NCI-H2107 (cell line): Measurements from ENCODE around the gene PLCG1.

ENCODE experiments used
- DNase-seq: peaks from one replicate; lab custom pipeline; 2025; lab: John Stamatoyannopoulos, UW

Gene PLCG1

GRCh38 chr20:41214666-41215065 is 77.3 kb downstream of the PLCG1 start:
- no peak for DNase-seq

- no peak for DNase-seq
These were observed 80.1 kb downstream of the PLCG1 start for GRCh38 chr20:41217422-41217821.

GRCh38 chr20:41218466-41218865 is 81.1 kb downstream of the PLCG1 start:
- DNase-seq: no peak

- no peak for DNase-seq
These were observed 82.5 kb downstream of the PLCG1 start for GRCh38 chr20:41219824-41220223.

- DNase-seq: no peak
These were observed 84.4 kb downstream of the PLCG1 start for GRCh38 chr20:41221614-41222218.

GRCh38 chr20:41222296-41222695 is 85.0 kb downstream of the PLCG1 start:
- no peak for DNase-seq

GRCh38 chr20:41222703-41223102 is 85.4 kb downstream of the PLCG1 start:
- DNase-seq: no peak

- DNase-seq: no peak
These were observed 85.8 kb downstream of the PLCG1 start for GRCh38 chr20:41223112-41223511.

- no peak for DNase-seq
These were observed 86.9 kb downstream of the PLCG1 start for GRCh38 chr20:41224281-41224680.

- DNase-seq: no peak
These were observed 87.7 kb downstream of the PLCG1 start for GRCh38 chr20:41225091-41225490.

- no peak for DNase-seq
These were observed 89.1 kb downstream of the PLCG1 start for GRCh38 chr20:41226426-41226825.
